Chondrocyte (in vitro differentiated cells): ENCODE measurements around the gene TEDC2. TPM values are rescaled to one million over a fixed set of nuclear protein-coding genes. Genes with fewer than 3 reads are reported as not detected.

Experiments
- DNase-seq: peaks from one replicate; pipeline ENCODE4 v3.0.0; 2021; ENCODE audit warnings: mixed read lengths, low spot score
- H3K27ac Mint-ChIP-seq: one replicate; pipeline ENCODE4 v1.8.0; 2021; ENCODE audit warnings: mild to moderate bottlenecking, moderate library complexity, mixed read lengths; ENCODE audit not compliant: unreplicated experiment
- H3K27me3 Mint-ChIP-seq: 2 replicates; pipeline ENCODE4 v1.8.0; 2021; ENCODE audit warnings: low read depth, mixed read lengths
- H3K36me3 Mint-ChIP-seq: 2 replicates; pipeline ENCODE4 v1.8.0; 2021; ENCODE audit warnings: low read depth, mixed read lengths
- H3K4me1 Mint-ChIP-seq: 2 replicates; pipeline ENCODE4 v1.8.0; 2021; ENCODE audit warnings: low read depth, mild to moderate bottlenecking, mixed read lengths
- H3K4me3 Mint-ChIP-seq: one replicate; pipeline ENCODE4 v1.8.0; 2021; ENCODE audit warnings: mild to moderate bottlenecking, moderate library complexity, mixed read lengths; ENCODE audit not compliant: unreplicated experiment
- H3K9me3 Mint-ChIP-seq: 2 replicates; pipeline ENCODE4 v1.8.0; 2021; ENCODE audit warnings: low read depth, mixed read lengths
- total RNA-seq: library from RNA; stranded (reverse); gene quantifications from 3 replicates; pipeline ENCODE4 v1.2.1, GENCODE V29; 2021
- TF ChIP-seq, protein P1 (sequence below): fragments of 200-600 bp; sonication (generic); IDR thresholded peaks from 2 replicates; pipeline ENCODE4 v1.5.0; 2021; ENCODE audit warnings: antibody characterized with exemption, mild to moderate bottlenecking, moderate library complexity

Gene TEDC2
- total RNA-seq, 1 donor from 2014 or later = 3.9 TPM

DNA sequence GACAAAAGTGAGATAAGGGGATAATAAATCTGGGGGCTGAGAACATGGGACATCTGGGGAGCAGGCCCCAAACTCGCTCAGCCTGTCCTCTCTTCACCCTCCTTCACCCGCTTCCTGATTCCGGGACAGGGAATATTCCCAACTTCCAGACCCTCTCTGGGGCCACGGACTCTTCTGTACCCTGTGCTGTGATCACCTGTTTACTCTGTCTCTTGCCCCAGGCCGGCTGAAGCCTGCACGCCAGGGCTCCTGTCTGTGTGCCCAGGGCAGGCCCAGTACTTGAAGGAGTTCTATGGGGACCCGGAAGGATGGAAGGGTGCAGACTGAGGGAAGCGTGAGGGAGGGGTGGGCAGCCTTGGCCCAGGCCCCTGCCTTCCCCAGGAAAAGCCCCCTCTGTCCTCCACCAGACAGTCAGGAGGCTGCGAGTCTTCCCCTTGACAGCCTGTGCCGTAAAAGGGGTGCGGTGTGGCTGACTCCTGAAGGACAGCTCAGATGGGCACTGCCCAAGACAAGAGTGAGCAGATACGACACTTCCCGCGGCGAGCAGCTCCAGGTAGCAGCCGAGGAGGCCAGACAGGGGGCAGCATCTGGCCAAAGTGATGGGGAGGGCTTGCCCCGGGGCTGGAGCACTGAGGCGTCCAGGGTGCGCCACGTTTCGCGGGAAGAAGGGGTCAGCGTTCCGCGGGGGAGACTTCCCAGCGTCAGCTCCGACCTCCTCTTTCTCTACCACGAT, 31.7 kb upstream of the TEDC2 start:
- DNase-seq = peak; percentile 91
- Mint-ChIP-seq H3K4me1 (peaks cover 24% of the 10 kb centered on the region), H3K27me3 (no peaks in the 10 kb centered on the region), H3K9me3 (no peaks in the 10 kb centered on the region), H3K4me3 (peak overlapping the region; percentile 74), H3K27ac (peak overlapping the region; percentile 54), H3K36me3 (peaks cover 3% of the 10 kb centered on the region)
- TF ChIP-seq, protein P1, sequence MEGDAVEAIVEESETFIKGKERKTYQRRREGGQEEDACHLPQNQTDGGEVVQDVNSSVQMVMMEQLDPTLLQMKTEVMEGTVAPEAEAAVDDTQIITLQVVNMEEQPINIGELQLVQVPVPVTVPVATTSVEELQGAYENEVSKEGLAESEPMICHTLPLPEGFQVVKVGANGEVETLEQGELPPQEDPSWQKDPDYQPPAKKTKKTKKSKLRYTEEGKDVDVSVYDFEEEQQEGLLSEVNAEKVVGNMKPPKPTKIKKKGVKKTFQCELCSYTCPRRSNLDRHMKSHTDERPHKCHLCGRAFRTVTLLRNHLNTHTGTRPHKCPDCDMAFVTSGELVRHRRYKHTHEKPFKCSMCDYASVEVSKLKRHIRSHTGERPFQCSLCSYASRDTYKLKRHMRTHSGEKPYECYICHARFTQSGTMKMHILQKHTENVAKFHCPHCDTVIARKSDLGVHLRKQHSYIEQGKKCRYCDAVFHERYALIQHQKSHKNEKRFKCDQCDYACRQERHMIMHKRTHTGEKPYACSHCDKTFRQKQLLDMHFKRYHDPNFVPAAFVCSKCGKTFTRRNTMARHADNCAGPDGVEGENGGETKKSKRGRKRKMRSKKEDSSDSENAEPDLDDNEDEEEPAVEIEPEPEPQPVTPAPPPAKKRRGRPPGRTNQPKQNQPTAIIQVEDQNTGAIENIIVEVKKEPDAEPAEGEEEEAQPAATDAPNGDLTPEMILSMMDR = peak; percentile 64

DNA sequence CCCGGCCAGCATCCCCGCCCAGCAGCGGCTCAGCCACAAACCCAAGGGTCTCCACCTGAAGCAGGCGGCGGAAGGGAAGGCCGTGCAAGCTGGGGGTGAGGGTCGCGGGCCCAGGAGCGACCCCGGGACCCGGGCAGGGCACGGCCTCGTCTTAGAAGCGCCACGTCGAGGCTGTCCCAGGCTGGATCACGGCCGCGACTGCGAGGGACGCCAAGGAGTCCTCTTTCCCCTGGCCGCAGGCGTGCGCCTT, 31.2 kb upstream of the TEDC2 start:
- Mint-ChIP-seq H3K27me3 (no peaks in the 10 kb centered on the region), H3K4me1 (peaks cover 24% of the 10 kb centered on the region), H3K9me3 (no peaks in the 10 kb centered on the region), H3K27ac (peak overlapping the region; percentile 54), H3K36me3 (peaks cover 4% of the 10 kb centered on the region), H3K4me3 (peak overlapping the region; percentile 74)
- TF ChIP-seq, protein P1 = peak; percentile 38
- DNase-seq = no peak

DNA sequence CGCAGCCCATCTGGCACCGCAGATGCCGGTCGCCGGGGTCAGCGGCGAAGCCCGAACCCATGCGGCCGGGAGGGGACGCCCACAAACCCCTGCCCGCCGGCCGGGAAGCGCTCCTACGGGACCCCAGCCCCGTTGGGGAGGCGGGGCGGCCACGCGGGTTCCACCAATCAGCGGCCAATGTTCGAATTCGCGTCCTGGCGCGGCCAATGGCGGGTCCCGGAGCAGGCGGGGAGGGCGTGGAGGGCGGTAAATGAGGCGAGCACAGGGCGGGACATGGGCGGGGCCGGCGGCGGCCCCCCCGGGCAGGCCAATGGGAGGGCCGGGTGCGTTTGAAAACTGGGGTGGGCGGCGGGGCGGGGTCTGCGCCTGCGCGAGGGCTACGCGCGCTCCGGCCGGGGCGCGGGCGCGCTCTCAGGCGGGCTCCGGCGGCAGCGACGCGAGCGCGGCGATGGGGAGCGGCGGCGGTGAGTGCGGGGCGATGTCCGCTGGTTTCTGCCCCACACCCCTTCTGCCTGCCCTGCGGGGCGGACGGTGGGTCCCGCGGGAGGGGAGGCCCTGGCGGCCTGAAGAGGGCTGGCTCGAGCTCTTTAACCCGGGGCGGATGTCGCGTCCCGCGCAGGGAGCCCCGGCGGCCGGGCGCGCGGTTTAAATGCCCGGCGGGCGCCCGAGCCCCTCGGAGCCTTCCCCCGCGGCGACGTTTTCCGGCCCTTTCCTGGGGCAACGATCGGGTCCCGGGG, 30.7 kb upstream of the TEDC2 start, which contains the start of gene CCNF:
Gene CCNF (plus strand): TSS at position 414 of the 737 bp plus-strand sequence. CDS start 35 bp downstream, at position 449.
- Mint-ChIP-seq H3K9me3 (no peaks in the 10 kb centered on the region), H3K36me3 (peaks cover 4% of the 10 kb centered on the region), H3K27me3 (no peaks in the 10 kb centered on the region), H3K4me3 (peak within 1 kb of the TSS; percentile 85), H3K27ac (peak within 1 kb of the TSS; percentile 54), H3K4me1 (peaks cover 24% of the 10 kb centered on the region)
- TF ChIP-seq, protein P1 = no peak
- DNase-seq = peak; percentile 97

DNA sequence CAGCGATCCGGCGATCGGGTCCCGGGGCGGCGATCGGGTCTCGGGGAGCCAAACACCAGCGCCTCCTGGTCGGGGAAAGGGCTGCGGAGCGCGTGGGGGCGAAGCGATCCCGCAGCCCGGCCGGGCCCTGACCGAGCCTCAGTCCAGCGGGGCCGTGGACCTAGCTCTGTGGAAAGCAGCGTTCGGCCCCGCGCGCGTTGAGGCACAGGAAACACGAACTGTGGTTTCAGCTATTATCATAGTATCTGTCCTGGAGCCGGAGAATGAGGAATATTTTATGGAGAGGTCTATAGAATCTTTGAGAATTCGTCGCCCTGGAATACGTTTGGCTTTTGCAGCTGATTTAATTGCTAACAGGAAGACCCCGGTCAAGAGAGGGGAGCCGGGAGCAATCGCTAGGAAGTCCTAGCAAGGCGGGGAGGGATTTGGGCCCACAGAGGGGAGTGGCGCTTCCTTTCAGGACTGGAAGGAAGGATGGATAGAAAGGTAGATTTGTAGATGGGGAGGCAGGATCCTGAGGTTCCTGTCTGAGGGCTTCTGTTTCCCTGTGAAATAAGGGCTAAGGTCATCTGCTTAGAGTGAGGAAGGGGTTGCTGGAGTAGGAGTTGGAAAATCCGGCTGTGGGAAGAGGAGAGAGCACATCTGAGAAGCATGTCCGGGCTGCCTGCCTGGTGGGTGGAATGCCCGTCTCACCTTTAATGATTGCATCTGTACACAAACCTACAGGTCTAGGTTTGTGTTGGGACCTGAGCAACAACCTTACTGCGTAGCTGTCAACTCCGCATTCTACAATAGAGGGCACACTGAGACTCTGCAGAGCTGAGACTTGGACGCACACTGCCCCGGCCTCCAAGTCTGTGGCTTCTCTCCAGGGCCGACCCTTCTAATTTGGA, 29.9 kb upstream of the TEDC2 start:
- H3K4me3 Mint-ChIP-seq = peak overlapping the region; percentile 85
- TF ChIP-seq, protein P1 = peak; percentile 53
- DNase-seq = no peak
- H3K9me3 Mint-ChIP-seq = no peaks in the 10 kb centered on the region
- H3K4me1 Mint-ChIP-seq = peaks cover 24% of the 10 kb centered on the region
- H3K36me3 Mint-ChIP-seq = peaks cover 6% of the 10 kb centered on the region
- H3K27me3 Mint-ChIP-seq = no peaks in the 10 kb centered on the region
- no peak overlapping the region for H3K27ac Mint-ChIP-seq

DNA sequence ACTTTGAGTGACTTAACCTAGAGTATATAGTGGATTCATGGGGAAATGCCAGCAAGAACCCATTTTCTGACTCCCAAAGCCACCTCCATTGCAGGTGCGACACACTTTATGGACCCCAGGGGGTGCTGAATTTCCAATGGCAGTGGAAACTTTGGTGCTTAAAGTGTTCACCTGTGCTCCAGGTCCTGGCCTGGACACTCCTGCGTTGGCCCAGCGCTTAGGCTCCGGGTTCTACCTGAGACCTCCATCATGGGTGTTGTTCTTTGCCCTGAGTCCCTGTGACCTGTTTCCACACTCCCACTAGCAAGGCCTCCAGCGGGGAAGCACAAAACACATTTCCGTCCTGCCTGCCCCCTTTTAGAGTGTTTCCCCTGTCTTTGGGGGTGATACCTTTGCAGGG, 27.6 kb upstream of the TEDC2 start:
- Mint-ChIP-seq H3K4me3 (no peak overlapping the region), H3K4me1 (peaks cover 21% of the 10 kb centered on the region), H3K9me3 (no peaks in the 10 kb centered on the region), H3K27me3 (no peaks in the 10 kb centered on the region), H3K27ac (no peak overlapping the region), H3K36me3 (peaks cover 6% of the 10 kb centered on the region)
- TF ChIP-seq, protein P1 = peak; percentile 14
- peak; percentile 22 for DNase-seq
